OCI-LY7 (cell line): ENCODE data around the gene PLCB1.

Experiments used
- CTCF ChIP-seq: fragments of 200-600 bp; sonication (generic); conservative IDR thresholded peaks from 2 replicates; pipeline ENCODE4 v1.5.1; 2014; ENCODE audit warnings: mild to moderate bottlenecking, antibody characterized with exemption, low read length, moderate library complexity, mixed read lengths
- EZH2phosphoT487 ChIP-seq: fragments of 200-600 bp; sonication (generic); IDR thresholded peaks from 2 replicates; pipeline ENCODE4 v1.6.1; 2018; ENCODE audit warnings: low read depth, borderline replicate concordance, mild to moderate bottlenecking, mixed run types, antibody characterized with exemption, low read length, moderate library complexity, mixed read lengths

- TF ChIP-seq EZH2phosphoT487, result no peak
- TF ChIP-seq CTCF, result no peak
These were observed 663.3 kb downstream of the PLCB1 start for GRCh38 chr20:8795404-8795803.
